ENCODE measurements around the gene KCNQ2.

GRCh38 chr20:63521602-63522001, 49.1 kb upstream of the KCNQ2 start:
- TF ChIP-seq SUZ12 (IDR thresholded peaks at IDR 0.05; ENCODE audit: extremely low read depth, insufficient read depth, insufficient read length) (no peak), YY1 (IDR thresholded peaks at IDR 0.05; ENCODE audit: insufficient read depth, insufficient read length) (no peak)

All from NT2/D1 (cell line).